ENCODE measurements around the gene ZRANB1. TPM values are rescaled to one million over a fixed set of nuclear protein-coding genes. Genes with fewer than 3 reads are reported as not detected.

Gene ZRANB1
- total RNA-seq, 1 donor from 2014 or later = 29.5 TPM

- TF ChIP-seq CTCF (IDR thresholded peaks at IDR 0.05; ENCODE audit: insufficient read depth, low read length, severe bottlenecking) = no peak
- Histone ChIP-seq H3K4me3 (ENCODE audit: low read depth, low read length) (no peak overlapping the region), H3K36me3 (ENCODE audit: control insufficient read depth, insufficient read depth, low read length) (peaks cover 4% of the 10 kb centered on the region), H3K27me3 (ENCODE audit: control insufficient read depth, insufficient read depth, low read length) (no peaks in the 10 kb centered on the region)
- FAIRE-seq (no peak), DNase-seq (ENCODE audit: low read depth) (no peak)
Measured at GRCh38 chr10:124977161-124977560, 35.2 kb downstream of the ZRANB1 start.

GRCh38 chr10:124977648-124978375 is 35.9 kb downstream of the ZRANB1 start:
- H3K27me3 ChIP-seq (ENCODE audit: control insufficient read depth, insufficient read depth, low read length) = no peaks in the 10 kb centered on the region
- DNase-seq (ENCODE audit: low read depth) (no peak), FAIRE-seq (peak; percentile 43)
- H3K4me3 ChIP-seq (ENCODE audit: low read depth, low read length) = no peak overlapping the region
- H3K36me3 ChIP-seq (ENCODE audit: control insufficient read depth, insufficient read depth, low read length) = peaks cover 4% of the 10 kb centered on the region
- no peak for TF ChIP-seq CTCF (IDR thresholded peaks at IDR 0.05; ENCODE audit: insufficient read depth, low read length, severe bottlenecking)

- FAIRE-seq (no peak), DNase-seq (ENCODE audit: low read depth) (no peak)
- Histone ChIP-seq H3K27me3 (ENCODE audit: control insufficient read depth, insufficient read depth, low read length) (no peaks in the 10 kb centered on the region), H3K4me3 (ENCODE audit: low read depth, low read length) (no peak overlapping the region), H3K36me3 (ENCODE audit: control insufficient read depth, insufficient read depth, low read length) (peaks cover 4% of the 10 kb centered on the region)
- no peak for TF ChIP-seq CTCF (IDR thresholded peaks at IDR 0.05; ENCODE audit: insufficient read depth, low read length, severe bottlenecking)
Measured at GRCh38 chr10:124978376-124978725, 36.4 kb downstream of the ZRANB1 start.

- Histone ChIP-seq H3K4me3 (ENCODE audit: low read depth, low read length) (no peak overlapping the region), H3K27me3 (ENCODE audit: control insufficient read depth, insufficient read depth, low read length) (no peaks in the 10 kb centered on the region), H3K36me3 (ENCODE audit: control insufficient read depth, insufficient read depth, low read length) (peaks cover 3% of the 10 kb centered on the region)
- no peak for TF ChIP-seq CTCF (IDR thresholded peaks at IDR 0.05; ENCODE audit: insufficient read depth, low read length, severe bottlenecking)
- peak; percentile 68 for FAIRE-seq
- no peak for DNase-seq (ENCODE audit: low read depth)
Measured at GRCh38 chr10:124983321-124983720, 41.4 kb downstream of the ZRANB1 start.

GRCh38 chr10:124984376-124984775 is 42.5 kb downstream of the ZRANB1 start:
- Histone ChIP-seq H3K36me3 (ENCODE audit: control insufficient read depth, insufficient read depth, low read length) (peaks cover 3% of the 10 kb centered on the region), H3K27me3 (ENCODE audit: control insufficient read depth, insufficient read depth, low read length) (no peaks in the 10 kb centered on the region), H3K4me3 (ENCODE audit: low read depth, low read length) (no peak overlapping the region)
- no peak for DNase-seq (ENCODE audit: low read depth)
- no peak for FAIRE-seq
- TF ChIP-seq CTCF (IDR thresholded peaks at IDR 0.05; ENCODE audit: insufficient read depth, low read length, severe bottlenecking) = no peak

GRCh38 chr10:124985162-124985561 is 43.2 kb downstream of the ZRANB1 start:
- no peak for FAIRE-seq
- no peak for DNase-seq (ENCODE audit: low read depth)
- H3K36me3 ChIP-seq (ENCODE audit: control insufficient read depth, insufficient read depth, low read length) = peaks cover 5% of the 10 kb centered on the region

More at GRCh38 chr10:124985162-124985561, 43.2 kb downstream of the ZRANB1 start:
- Histone ChIP-seq H3K4me3 (ENCODE audit: low read depth, low read length) (no peak overlapping the region), H3K27me3 (ENCODE audit: control insufficient read depth, insufficient read depth, low read length) (no peaks in the 10 kb centered on the region)
- no peak for TF ChIP-seq CTCF (IDR thresholded peaks at IDR 0.05; ENCODE audit: insufficient read depth, low read length, severe bottlenecking)

Measured in bronchial epithelial cell (primary cell).